ENCODE results near the gene KBTBD7. TPM values are rescaled to one million over a fixed set of nuclear protein-coding genes. Genes with fewer than 3 reads are reported as not detected.

KBTBD7 gene
- total and polyA plus RNA-seq, 2 of the 8 experiments (the other 6 are each of a cell fraction or from before 2014, with no cell fraction given), result 10.2 to 17.4 TPM

GRCh38 chr13:41212881-41213280 is 18.5 kb upstream of the KBTBD7 start:
- no peak overlapping the region for H4K91ac ChIP-seq (replicated peaks; ENCODE audit: insufficient read length, low read length)
- TF ChIP-seq SUZ12 (IDR thresholded peaks at IDR 0.05; ENCODE audit: low read length) (no peak), CEBPB (IDR thresholded peaks at IDR 0.05; ENCODE audit: low read depth, low read length) (no peak), EGR1 (IDR thresholded peaks at IDR 0.05; ENCODE audit: borderline replicate concordance, low read depth, low read length) (no peak), TBP (IDR thresholded peaks at IDR 0.05; ENCODE audit: low read depth, low read length) (no peak), CHD1 (IDR thresholded peaks at IDR 0.05; ENCODE audit: low read depth, low read length) (no peak), YY1 (IDR thresholded peaks at IDR 0.05; ENCODE audit: low read depth, low read length) (no peak), TCF12 (IDR thresholded peaks at IDR 0.05; ENCODE audit: low read depth, low read length) (no peak), JUN (IDR thresholded peaks at IDR 0.05; ENCODE audit: low read depth, low read length) (no peak)
- no peak overlapping the region for H2BK15ac ChIP-seq (ENCODE audit: low read length)
- no peak overlapping the region for H3K4me3 ChIP-seq (ENCODE audit: extremely low read depth in 1 of 4, insufficient read depth in 2 of 4, low read depth in 3 of 4, low read length in 4 of 4)
- FAIRE-seq (no peak), DNase-seq (ENCODE audit: low read depth in 1 of 2, low spot score in 2 of 2) (no peak)
- no peak overlapping the region for H3K14ac ChIP-seq (ENCODE audit: insufficient read length)
- no peak overlapping the region for H2BK12ac ChIP-seq (ENCODE audit: low read depth, low read length)
- H3K4ac ChIP-seq (replicated peaks; ENCODE audit: insufficient read length, low read depth, low read length), result no peak overlapping the region
- no peaks in the 10 kb centered on the region for H3K4me1 ChIP-seq (replicated peaks in 1 of 4; ENCODE audit: control insufficient read depth in 3 of 4, insufficient read depth in 4 of 4, low read length in 3 of 4)
- H3K9me3 ChIP-seq (ENCODE audit: insufficient read depth in 2 of 2, low read depth in 1 of 2, low read length in 1 of 2), result peaks cover 0 to 8% of the 10 kb centered on the region in 2 experiments; a peak in 1 of 4 replicates
- no peak overlapping the region for H4K5ac ChIP-seq (ENCODE audit: insufficient read length, low read depth, low read length)
- no peak overlapping the region for H3K27ac ChIP-seq (ENCODE audit: low read depth, low read length)
- CTCF ChIA-PET (ENCODE audit: partially characterized antibody), result interaction anchor here (1.5 to 1.6 kb wide), 2 partner anchors 10 to 15 kb away, joined by 6 to 9 read pairs; no protein-coding TSS in a partner anchor
- H3K18ac ChIP-seq (ENCODE audit: extremely low read depth, low read length), result no peak overlapping the region
- H4K20me1 ChIP-seq (replicated peaks in 1 of 2; ENCODE audit: control insufficient read depth in 1 of 2, insufficient read depth in 2 of 2, low read length in 2 of 2), result no peaks in the 10 kb centered on the region
- no peak overlapping the region for H2BK5ac ChIP-seq (ENCODE audit: low read depth, low read length)
- no peaks in the 10 kb centered on the region for H3K23me2 ChIP-seq (ENCODE audit: low read depth, low read length)
- H2BK120ac ChIP-seq (replicated peaks; ENCODE audit: low read depth, low read length), result no peak overlapping the region
- no peaks in the 10 kb centered on the region for H3K79me2 ChIP-seq (ENCODE audit: control insufficient read depth in 1 of 2, insufficient read depth in 2 of 2, low read length in 2 of 2)
- no peak overlapping the region for H3K9ac ChIP-seq (replicated peaks in 1 of 4; ENCODE audit: extremely low read depth in 1 of 4, low read depth in 3 of 4, low read length in 3 of 4)
- no peaks in the 10 kb centered on the region for H3K27me3 ChIP-seq (replicated peaks in 1 of 4; ENCODE audit: control insufficient read depth in 3 of 4, extremely low read depth in 1 of 4, insufficient read depth in 3 of 4, low read length in 3 of 4)
- POLR2A ChIA-PET (ENCODE audit: partially characterized antibody), result interaction anchor here (0.6 kb wide), 1 partner anchor 152 kb away, joined by 3 read pairs; no protein-coding TSS in a partner anchor
- H4K8ac ChIP-seq (ENCODE audit: extremely low read depth, insufficient read depth, low read length), result no peak overlapping the region
- no peaks in the 10 kb centered on the region for H3K79me1 ChIP-seq (ENCODE audit: low read depth, low read length)
- H3K36me3 ChIP-seq (ENCODE audit: control insufficient read depth in 2 of 4, insufficient read depth in 4 of 4, low read length in 3 of 4), result no peaks in the 10 kb centered on the region
- no peak overlapping the region for H2AK5ac ChIP-seq (ENCODE audit: low read depth, low read length)
- no peak overlapping the region for H2AFZ ChIP-seq (ENCODE audit: low read length)
- no peak overlapping the region for H2BK20ac ChIP-seq (ENCODE audit: low read length)
- no peak overlapping the region for H3K23ac ChIP-seq (ENCODE audit: insufficient read length)
- no peak overlapping the region for H3K56ac ChIP-seq (replicated peaks; ENCODE audit: insufficient read length, low read depth, low read length)
- H3K4me2 ChIP-seq (ENCODE audit: insufficient read depth in 1 of 2, low read depth in 2 of 2, low read length in 2 of 2), result no peak overlapping the region
